ENCODE measurements around the gene FHIT.

- no peak for TF ChIP-seq POLR2A (IDR thresholded peaks at IDR 0.05)
- TF ChIP-seq, protein P1, sequence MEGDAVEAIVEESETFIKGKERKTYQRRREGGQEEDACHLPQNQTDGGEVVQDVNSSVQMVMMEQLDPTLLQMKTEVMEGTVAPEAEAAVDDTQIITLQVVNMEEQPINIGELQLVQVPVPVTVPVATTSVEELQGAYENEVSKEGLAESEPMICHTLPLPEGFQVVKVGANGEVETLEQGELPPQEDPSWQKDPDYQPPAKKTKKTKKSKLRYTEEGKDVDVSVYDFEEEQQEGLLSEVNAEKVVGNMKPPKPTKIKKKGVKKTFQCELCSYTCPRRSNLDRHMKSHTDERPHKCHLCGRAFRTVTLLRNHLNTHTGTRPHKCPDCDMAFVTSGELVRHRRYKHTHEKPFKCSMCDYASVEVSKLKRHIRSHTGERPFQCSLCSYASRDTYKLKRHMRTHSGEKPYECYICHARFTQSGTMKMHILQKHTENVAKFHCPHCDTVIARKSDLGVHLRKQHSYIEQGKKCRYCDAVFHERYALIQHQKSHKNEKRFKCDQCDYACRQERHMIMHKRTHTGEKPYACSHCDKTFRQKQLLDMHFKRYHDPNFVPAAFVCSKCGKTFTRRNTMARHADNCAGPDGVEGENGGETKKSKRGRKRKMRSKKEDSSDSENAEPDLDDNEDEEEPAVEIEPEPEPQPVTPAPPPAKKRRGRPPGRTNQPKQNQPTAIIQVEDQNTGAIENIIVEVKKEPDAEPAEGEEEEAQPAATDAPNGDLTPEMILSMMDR (IDR thresholded peaks at IDR 0.05) = no peak
Measured at GRCh38 chr3:60935709-60936108, 315.5 kb downstream of the FHIT start.
